CD14-positive monocyte (primary cell): Measurements from ENCODE around the gene GOLIM4. TPM values are rescaled to one million over a fixed set of nuclear protein-coding genes. Genes with fewer than 3 reads are reported as not detected.

Experiments
- DNase-seq, 3 donors: peaks; one replicate each; pipeline ENCODE4 v3.0.0-alpha.2; 2011 to 2022
- H2AFZ ChIP-seq: 2 replicates; pipeline ENCODE4 v1.6.0; 2012; ENCODE audit warnings: mild to moderate bottlenecking, low read depth, low read length, inconsistent platforms; ENCODE audit not compliant: insufficient read depth, poor library complexity, severe bottlenecking
- H3K27ac ChIP-seq, 2 donors: 1 replicate in 1 of 2; 2 replicates in 1 of 2; pipeline ENCODE4 v1.5.1; 2012 to 2013; ENCODE audit warnings: low read length in 2 of 2, control low read depth in 1 of 2, inconsistent platforms in 1 of 2, low read depth in 1 of 2, mild to moderate bottlenecking in 1 of 2
- H3K27me3 ChIP-seq, 2 donors: one replicate each; pipeline versions ENCODE4 v1.6.0 to v1.6.1; 2011 to 2013; ENCODE audit warnings: low read length in 2 of 2; ENCODE audit not compliant: control insufficient read depth in 2 of 2, insufficient read depth in 2 of 2
- H3K36me3 ChIP-seq, 2 donors: replicated peaks in 1 of 2; 1 replicate in 1 of 2; 2 replicates in 1 of 2; pipeline versions ENCODE4 v1.5.1 to v1.6.1; 2012 to 2013; ENCODE audit warnings: low read length in 2 of 2, control low read depth in 1 of 2, inconsistent platforms in 1 of 2, mild to moderate bottlenecking in 1 of 2; ENCODE audit not compliant: insufficient read depth in 2 of 2, control insufficient read depth in 1 of 2
- H3K4me1 ChIP-seq, 2 donors: 1 replicate in 1 of 2; 2 replicates in 1 of 2; pipeline versions ENCODE4 v1.5.1 to v1.6.1; 2012 to 2013; ENCODE audit warnings: low read length in 2 of 2, control low read depth in 1 of 2, inconsistent platforms in 1 of 2, mild to moderate bottlenecking in 1 of 2, moderate library complexity in 1 of 2; ENCODE audit not compliant: insufficient read depth in 2 of 2, control insufficient read depth in 1 of 2
- H3K4me2 ChIP-seq: replicated peaks from 2 replicates; pipeline ENCODE3; 2012; ENCODE audit warnings: low read length, moderate library complexity, mild to moderate bottlenecking; ENCODE audit not compliant: poor library complexity, severe bottlenecking; ENCODE audit errors: extremely low read depth
- H3K4me3 ChIP-seq, 3 experiments: fragments of 200-600 bp in 1 of 3; sonication (generic) in 1 of 3; replicated peaks in 1 of 3; 1 replicate in 2 of 3; 2 replicates in 1 of 3; pipeline ENCODE4 v1.5.1; 2011 to 2013; ENCODE audit warnings: low read length in 3 of 3, mild to moderate bottlenecking in 3 of 3, control low read depth in 2 of 3, low read depth in 2 of 3, inconsistent platforms in 1 of 3, moderate library complexity in 1 of 3
- H3K79me2 ChIP-seq: 2 replicates; pipeline ENCODE4 v1.6.0; 2012; ENCODE audit warnings: mild to moderate bottlenecking, control low read depth, inconsistent platforms, low read length, moderate library complexity; ENCODE audit not compliant: insufficient read depth
- H3K9ac ChIP-seq: 2 replicates; pipeline ENCODE4 v1.6.0; 2017; ENCODE audit warnings: low read length, mild to moderate bottlenecking; ENCODE audit not compliant: insufficient read depth, poor library complexity, severe bottlenecking
- H3K9me3 ChIP-seq, 2 donors: replicated peaks in 1 of 2; 1 replicate in 1 of 2; 2 replicates in 1 of 2; pipeline versions ENCODE4 v1.5.1 to v1.6.1; 2012 to 2013; ENCODE audit warnings: low read length in 2 of 2, control low read depth in 1 of 2; ENCODE audit not compliant: control insufficient read depth in 1 of 2, insufficient read depth in 1 of 2
- H4K20me1 ChIP-seq: 2 replicates; pipeline ENCODE4 v1.6.0; 2012; ENCODE audit warnings: mild to moderate bottlenecking, low read length, control low read depth, moderate library complexity; ENCODE audit not compliant: insufficient read depth
- H3K27ac Mint-ChIP-seq, 7 donors: one replicate each; pipeline ENCODE4 v1.8.0; 2020; ENCODE audit warnings: mild to moderate bottlenecking in 7 of 7, mixed read lengths in 7 of 7, moderate library complexity in 6 of 7, inconsistent platforms in 2 of 7
- H3K27me3 Mint-ChIP-seq, 3 donors: one replicate each; pipeline ENCODE4 v1.8.0; 2021 to 2022; ENCODE audit warnings: low read depth in 3 of 3, mild to moderate bottlenecking in 3 of 3, mixed read lengths in 3 of 3, moderate library complexity in 3 of 3, inconsistent platforms in 1 of 3
- H3K36me3 Mint-ChIP-seq, 2 donors: one replicate each; pipeline ENCODE4 v1.8.0; 2020; ENCODE audit warnings: mixed read lengths in 2 of 2, inconsistent platforms in 1 of 2, mild to moderate bottlenecking in 1 of 2
- H3K4me1 Mint-ChIP-seq: one replicate; pipeline ENCODE4 v1.8.0; 2020; ENCODE audit warnings: mild to moderate bottlenecking, mixed read lengths
- H3K4me3 Mint-ChIP-seq, 2 donors: one replicate each; pipeline ENCODE4 v1.8.0; 2020; ENCODE audit warnings: mild to moderate bottlenecking in 2 of 2, mixed read lengths in 2 of 2, moderate library complexity in 1 of 2
- H3K9me3 Mint-ChIP-seq, 7 donors: one replicate each; pipeline ENCODE4 v1.8.0; 2020 to 2022; ENCODE audit warnings: mixed read lengths in 7 of 7, mild to moderate bottlenecking in 6 of 7, moderate library complexity in 6 of 7, inconsistent platforms in 2 of 7
- WGBS: methylation state at CpG from one replicate; pipeline ENCODE4 v1.1.5; 2013; ENCODE audit warnings: missing lambda C conversion rate; ENCODE audit not compliant: insufficient coverage; 5-methylcytosine and 5-hydroxymethylcytosine counted together
- intact Hi-C, 2 donors: fragments of 100-400 bp; cut with micrococcal nuclease; formaldehyde crosslinking; loops; one replicate each; pipeline versions ENCODE4 v1.15.0 to v1.15.1; 2023
- polyA plus RNA-seq, 3 donors: library from polyadenylated mRNA; depleted of rRNA in 1 of 3; unstranded in 2 of 3; stranded (reverse) in 1 of 3; fragments of 300-500 nt in 2 of 3; fragments of >200 nt in 1 of 3; fragmentation: Illumina TruSeq in 2 of 3; gene quantifications; 1 replicate in 2 of 3; 2 replicates in 1 of 3; pipeline ENCODE4 v1.2.3, GENCODE V29; 2012 to 2021
- TF ChIP-seq, protein P1 (sequence below): fragments of 200-600 bp; IDR thresholded peaks from one replicate; pipeline ENCODE4 v1.8.0; 2022; ENCODE audit warnings: antibody characterized with exemption, mild to moderate bottlenecking

The GOLIM4 gene
- polyA plus RNA-seq, 3 donors = 3.5 to 6.4 (median 5.8) TPM

DNA sequence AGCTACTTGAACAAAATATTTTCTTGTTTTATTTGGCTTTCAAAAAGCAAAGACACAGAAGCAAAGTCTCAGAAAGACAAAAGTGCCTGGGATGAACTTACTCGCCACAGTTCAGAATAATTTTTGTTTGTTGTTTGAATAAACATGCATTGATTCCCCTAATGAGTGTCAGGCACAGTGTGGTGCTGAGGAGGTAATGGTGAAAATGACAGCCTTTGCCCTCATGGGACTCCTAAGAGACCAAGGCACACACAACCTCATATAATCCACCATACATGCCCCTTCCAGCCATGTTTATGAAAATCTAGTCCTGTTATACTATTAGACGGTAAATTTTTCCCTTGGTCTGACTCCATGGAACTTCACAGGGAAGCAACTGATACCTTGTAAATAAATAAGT is 2.5 kb downstream of the GOLIM4 start:
- peaks cover 24 to 27% of the 10 kb centered on the region in 2 donors for H3K4me1 ChIP-seq
- no peaks in the 10 kb centered on the region for H3K27me3 ChIP-seq
- intact Hi-C loops = no loop called here
- peaks cover 50% of the 10 kb centered on the region for H3K79me2 ChIP-seq
- H3K4me2 ChIP-seq = no peak overlapping the region
- H3K27me3 Mint-ChIP-seq = no peaks in the 10 kb centered on the region
- no peak for DNase-seq
- WGBS = 100% methylated on average over 1 of the region's 2 CpGs
- no peaks in the 10 kb centered on the region for H3K9me3 ChIP-seq
- no peak overlapping the region for H3K27ac Mint-ChIP-seq
- no peak overlapping the region for H3K9ac ChIP-seq
- no peaks in the 10 kb centered on the region for H3K36me3 Mint-ChIP-seq
- TF ChIP-seq, protein P1, sequence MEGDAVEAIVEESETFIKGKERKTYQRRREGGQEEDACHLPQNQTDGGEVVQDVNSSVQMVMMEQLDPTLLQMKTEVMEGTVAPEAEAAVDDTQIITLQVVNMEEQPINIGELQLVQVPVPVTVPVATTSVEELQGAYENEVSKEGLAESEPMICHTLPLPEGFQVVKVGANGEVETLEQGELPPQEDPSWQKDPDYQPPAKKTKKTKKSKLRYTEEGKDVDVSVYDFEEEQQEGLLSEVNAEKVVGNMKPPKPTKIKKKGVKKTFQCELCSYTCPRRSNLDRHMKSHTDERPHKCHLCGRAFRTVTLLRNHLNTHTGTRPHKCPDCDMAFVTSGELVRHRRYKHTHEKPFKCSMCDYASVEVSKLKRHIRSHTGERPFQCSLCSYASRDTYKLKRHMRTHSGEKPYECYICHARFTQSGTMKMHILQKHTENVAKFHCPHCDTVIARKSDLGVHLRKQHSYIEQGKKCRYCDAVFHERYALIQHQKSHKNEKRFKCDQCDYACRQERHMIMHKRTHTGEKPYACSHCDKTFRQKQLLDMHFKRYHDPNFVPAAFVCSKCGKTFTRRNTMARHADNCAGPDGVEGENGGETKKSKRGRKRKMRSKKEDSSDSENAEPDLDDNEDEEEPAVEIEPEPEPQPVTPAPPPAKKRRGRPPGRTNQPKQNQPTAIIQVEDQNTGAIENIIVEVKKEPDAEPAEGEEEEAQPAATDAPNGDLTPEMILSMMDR = no peak
- peaks cover 42% of the 10 kb centered on the region for H3K4me1 Mint-ChIP-seq
- H3K36me3 ChIP-seq = no peaks in the 10 kb centered on the region
- H4K20me1 ChIP-seq = peaks cover 16% of the 10 kb centered on the region
- H3K9me3 Mint-ChIP-seq = no peaks in the 10 kb centered on the region
- H3K4me3 ChIP-seq = no peak overlapping the region
- no peak overlapping the region for H2AFZ ChIP-seq
- H3K4me3 Mint-ChIP-seq = no peak overlapping the region
- no peak overlapping the region for H3K27ac ChIP-seq

DNA sequence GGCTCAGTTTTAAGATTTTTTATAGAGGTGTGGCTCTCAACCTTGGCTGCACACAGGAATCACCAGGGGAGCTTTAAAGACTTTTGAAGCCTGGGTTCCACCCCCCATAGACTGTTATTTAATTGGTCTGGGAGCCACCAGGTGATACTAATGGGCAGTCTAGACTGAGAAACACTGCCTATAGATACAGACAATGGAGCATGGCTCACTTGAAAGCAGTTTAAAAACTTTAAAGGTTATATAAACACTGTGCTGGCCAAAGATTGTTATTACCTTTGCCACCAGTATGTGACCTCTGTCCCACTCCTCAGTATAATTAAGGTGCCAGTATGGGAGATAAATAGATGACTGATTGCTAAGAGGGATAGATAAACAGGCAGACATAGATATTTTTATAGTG is 3.8 kb downstream of the GOLIM4 start:
- peaks cover 42% of the 10 kb centered on the region for H3K4me1 Mint-ChIP-seq
- no peak overlapping the region for H2AFZ ChIP-seq
- H3K4me2 ChIP-seq = no peak overlapping the region
- H4K20me1 ChIP-seq = peaks cover 20% of the 10 kb centered on the region
- H3K36me3 ChIP-seq = no peaks in the 10 kb centered on the region
- no peaks in the 10 kb centered on the region for H3K9me3 Mint-ChIP-seq
- DNase-seq = no peak
- H3K9ac ChIP-seq = no peak overlapping the region
- H3K27ac ChIP-seq = no peak overlapping the region
- no peak overlapping the region for H3K27ac Mint-ChIP-seq
- H3K4me3 ChIP-seq = no peak overlapping the region
- no peaks in the 10 kb centered on the region for H3K9me3 ChIP-seq
- H3K4me3 Mint-ChIP-seq = no peak overlapping the region
- H3K27me3 Mint-ChIP-seq = no peaks in the 10 kb centered on the region
- H3K4me1 ChIP-seq = peaks cover 24 to 27% of the 10 kb centered on the region in 2 donors
- intact Hi-C loops = no loop called here
- TF ChIP-seq, protein P1 = no peak
- H3K79me2 ChIP-seq = peaks cover 61% of the 10 kb centered on the region
- H3K27me3 ChIP-seq = no peaks in the 10 kb centered on the region
- no peaks in the 10 kb centered on the region for H3K36me3 Mint-ChIP-seq
